ENCODE results near the gene CEL.

DNA sequence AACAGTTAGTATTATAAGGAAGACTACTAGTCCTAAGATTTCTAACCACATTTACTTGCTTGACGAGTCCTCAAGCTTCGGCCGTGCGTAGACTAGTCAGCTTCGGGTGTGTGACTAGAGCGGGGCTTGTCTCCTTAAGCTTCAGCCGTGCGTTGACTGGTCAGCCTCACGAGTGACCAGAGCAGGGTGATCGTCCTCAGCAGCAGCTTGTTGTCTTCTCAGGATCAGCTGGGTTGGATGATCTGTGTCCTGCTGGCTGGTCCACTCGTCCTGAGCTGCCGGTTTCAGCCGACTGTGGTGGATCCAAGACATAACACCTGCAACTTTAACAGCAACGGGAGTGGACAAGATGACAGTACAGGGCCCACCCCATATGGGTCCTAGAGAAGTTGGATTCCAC is 16.7 kb downstream of the CEL start:
- TF ChIP-seq, protein P1, sequence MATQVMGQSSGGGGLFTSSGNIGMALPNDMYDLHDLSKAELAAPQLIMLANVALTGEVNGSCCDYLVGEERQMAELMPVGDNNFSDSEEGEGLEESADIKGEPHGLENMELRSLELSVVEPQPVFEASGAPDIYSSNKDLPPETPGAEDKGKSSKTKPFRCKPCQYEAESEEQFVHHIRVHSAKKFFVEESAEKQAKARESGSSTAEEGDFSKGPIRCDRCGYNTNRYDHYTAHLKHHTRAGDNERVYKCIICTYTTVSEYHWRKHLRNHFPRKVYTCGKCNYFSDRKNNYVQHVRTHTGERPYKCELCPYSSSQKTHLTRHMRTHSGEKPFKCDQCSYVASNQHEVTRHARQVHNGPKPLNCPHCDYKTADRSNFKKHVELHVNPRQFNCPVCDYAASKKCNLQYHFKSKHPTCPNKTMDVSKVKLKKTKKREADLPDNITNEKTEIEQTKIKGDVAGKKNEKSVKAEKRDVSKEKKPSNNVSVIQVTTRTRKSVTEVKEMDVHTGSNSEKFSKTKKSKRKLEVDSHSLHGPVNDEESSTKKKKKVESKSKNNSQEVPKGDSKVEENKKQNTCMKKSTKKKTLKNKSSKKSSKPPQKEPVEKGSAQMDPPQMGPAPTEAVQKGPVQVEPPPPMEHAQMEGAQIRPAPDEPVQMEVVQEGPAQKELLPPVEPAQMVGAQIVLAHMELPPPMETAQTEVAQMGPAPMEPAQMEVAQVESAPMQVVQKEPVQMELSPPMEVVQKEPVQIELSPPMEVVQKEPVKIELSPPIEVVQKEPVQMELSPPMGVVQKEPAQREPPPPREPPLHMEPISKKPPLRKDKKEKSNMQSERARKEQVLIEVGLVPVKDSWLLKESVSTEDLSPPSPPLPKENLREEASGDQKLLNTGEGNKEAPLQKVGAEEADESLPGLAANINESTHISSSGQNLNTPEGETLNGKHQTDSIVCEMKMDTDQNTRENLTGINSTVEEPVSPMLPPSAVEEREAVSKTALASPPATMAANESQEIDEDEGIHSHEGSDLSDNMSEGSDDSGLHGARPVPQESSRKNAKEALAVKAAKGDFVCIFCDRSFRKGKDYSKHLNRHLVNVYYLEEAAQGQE (IDR thresholded peaks at IDR 0.05; ENCODE audit: unreplicated experiment): no peak
- TF ChIP-seq POLR2AphosphoS5 (IDR thresholded peaks at IDR 0.05; ENCODE audit: low read depth): no peak
- TF ChIP-seq, protein P2, sequence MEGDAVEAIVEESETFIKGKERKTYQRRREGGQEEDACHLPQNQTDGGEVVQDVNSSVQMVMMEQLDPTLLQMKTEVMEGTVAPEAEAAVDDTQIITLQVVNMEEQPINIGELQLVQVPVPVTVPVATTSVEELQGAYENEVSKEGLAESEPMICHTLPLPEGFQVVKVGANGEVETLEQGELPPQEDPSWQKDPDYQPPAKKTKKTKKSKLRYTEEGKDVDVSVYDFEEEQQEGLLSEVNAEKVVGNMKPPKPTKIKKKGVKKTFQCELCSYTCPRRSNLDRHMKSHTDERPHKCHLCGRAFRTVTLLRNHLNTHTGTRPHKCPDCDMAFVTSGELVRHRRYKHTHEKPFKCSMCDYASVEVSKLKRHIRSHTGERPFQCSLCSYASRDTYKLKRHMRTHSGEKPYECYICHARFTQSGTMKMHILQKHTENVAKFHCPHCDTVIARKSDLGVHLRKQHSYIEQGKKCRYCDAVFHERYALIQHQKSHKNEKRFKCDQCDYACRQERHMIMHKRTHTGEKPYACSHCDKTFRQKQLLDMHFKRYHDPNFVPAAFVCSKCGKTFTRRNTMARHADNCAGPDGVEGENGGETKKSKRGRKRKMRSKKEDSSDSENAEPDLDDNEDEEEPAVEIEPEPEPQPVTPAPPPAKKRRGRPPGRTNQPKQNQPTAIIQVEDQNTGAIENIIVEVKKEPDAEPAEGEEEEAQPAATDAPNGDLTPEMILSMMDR (conservative IDR thresholded peaks at IDR 0.05; ENCODE audit: low read depth in 2 of 2): no peak
- TF ChIP-seq EZH2 (IDR thresholded peaks at IDR 0.05; ENCODE audit: low read depth, unreplicated experiment): no peak
- TF ChIP-seq JUNB (IDR thresholded peaks at IDR 0.05; ENCODE audit: unreplicated experiment): no peak
